NOMO-1 treated with dmso at 0.1 percent for 144 hours (cell line): ENCODE results near the gene MAGEA12.
"Not testable (repeated sequence)": the region's sequence is repeated elsewhere in the genome, so short reads cannot be mapped to it uniquely, and the experiment has no call there.

Experiments
- DNase-seq: peaks from one replicate; lab custom pipeline; 2025; ENCODE audit not compliant: unreplicated experiment; lab: John Stamatoyannopoulos, UW

MAGEA12 gene

GRCh38 chrX:152761582-152761981, 28.0 kb downstream of the MAGEA12 start:
- DNase-seq: not testable (repeated sequence)

- DNase-seq: not testable (repeated sequence)
Measured at GRCh38 chrX:152766562-152766961, 33.0 kb downstream of the MAGEA12 start.

GRCh38 chrX:152769549-152770289, 36.2 kb downstream of the MAGEA12 start, which contains the start of gene MAGEA6:
MAGEA6 (minus strand) TSS chrX:152769689; CDS start chrX:152767650, 2,039 bp downstream.
- DNase-seq: not testable (repeated sequence)

- not testable (repeated sequence) for DNase-seq
Measured at GRCh38 chrX:152787062-152787461, 53.5 kb downstream of the MAGEA12 start.
